Measurements from ENCODE around the gene CTSC.

DNA sequence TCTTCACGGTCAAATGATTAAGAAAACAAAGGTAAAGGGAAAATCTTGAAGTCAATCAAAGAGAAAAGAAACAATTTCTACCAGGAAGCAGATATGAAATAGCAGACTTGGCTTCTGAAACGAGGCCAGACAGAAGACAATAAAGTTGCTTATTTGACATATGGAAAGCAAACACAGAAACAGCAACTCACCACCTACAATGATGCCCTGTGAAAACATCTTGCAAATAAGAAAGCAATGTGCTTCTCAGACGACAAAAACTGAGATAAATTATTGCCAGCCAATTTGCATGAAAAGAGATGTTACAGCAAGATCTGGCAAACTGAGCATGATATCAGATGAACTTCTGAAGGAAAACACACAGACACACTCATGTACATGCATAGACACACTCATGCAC is 45.9 kb upstream of the CTSC start:
- TF ChIP-seq, protein P1, sequence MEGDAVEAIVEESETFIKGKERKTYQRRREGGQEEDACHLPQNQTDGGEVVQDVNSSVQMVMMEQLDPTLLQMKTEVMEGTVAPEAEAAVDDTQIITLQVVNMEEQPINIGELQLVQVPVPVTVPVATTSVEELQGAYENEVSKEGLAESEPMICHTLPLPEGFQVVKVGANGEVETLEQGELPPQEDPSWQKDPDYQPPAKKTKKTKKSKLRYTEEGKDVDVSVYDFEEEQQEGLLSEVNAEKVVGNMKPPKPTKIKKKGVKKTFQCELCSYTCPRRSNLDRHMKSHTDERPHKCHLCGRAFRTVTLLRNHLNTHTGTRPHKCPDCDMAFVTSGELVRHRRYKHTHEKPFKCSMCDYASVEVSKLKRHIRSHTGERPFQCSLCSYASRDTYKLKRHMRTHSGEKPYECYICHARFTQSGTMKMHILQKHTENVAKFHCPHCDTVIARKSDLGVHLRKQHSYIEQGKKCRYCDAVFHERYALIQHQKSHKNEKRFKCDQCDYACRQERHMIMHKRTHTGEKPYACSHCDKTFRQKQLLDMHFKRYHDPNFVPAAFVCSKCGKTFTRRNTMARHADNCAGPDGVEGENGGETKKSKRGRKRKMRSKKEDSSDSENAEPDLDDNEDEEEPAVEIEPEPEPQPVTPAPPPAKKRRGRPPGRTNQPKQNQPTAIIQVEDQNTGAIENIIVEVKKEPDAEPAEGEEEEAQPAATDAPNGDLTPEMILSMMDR (conservative IDR thresholded peaks at IDR 0.05): no peak
- no peak for TF ChIP-seq ZFX (IDR thresholded peaks at IDR 0.05)
